HFFc6 (cell line): Measurements from ENCODE around the gene GOLGA7B. TPM values are rescaled to one million over a fixed set of nuclear protein-coding genes. Genes with fewer than 3 reads are reported as not detected.

Experiments
- DNase-seq: peaks from one replicate; pipeline ENCODE4 v3.0.0-alpha.2; 2018
- H3K27ac Mint-ChIP-seq: 2 replicates; pipeline ENCODE4 v1.8.0; 2020; ENCODE audit warnings: mild to moderate bottlenecking, mixed read lengths
- H3K27me3 Mint-ChIP-seq: 2 replicates; pipeline ENCODE4 v1.8.0; 2021; ENCODE audit warnings: mild to moderate bottlenecking, moderate library complexity, mixed read lengths; ENCODE audit not compliant: insufficient read depth
- H3K36me3 Mint-ChIP-seq: 2 replicates; pipeline ENCODE4 v1.8.0; 2021; ENCODE audit warnings: low read depth, mixed read lengths
- H3K4me1 Mint-ChIP-seq: 2 replicates; pipeline ENCODE4 v1.8.0; 2020; ENCODE audit warnings: low read depth, mixed read lengths
- H3K4me3 Mint-ChIP-seq: 2 replicates; pipeline ENCODE4 v1.8.0; 2020; ENCODE audit warnings: mild to moderate bottlenecking, moderate library complexity, mixed read lengths
- H3K9me3 Mint-ChIP-seq: 2 replicates; pipeline ENCODE4 v1.8.0; 2020; ENCODE audit warnings: mild to moderate bottlenecking, mixed read lengths
- CTCF ChIP-seq: fragments of 200-600 bp; sonication (generic); IDR thresholded peaks from 2 replicates; pipeline ENCODE4 v1.5.0; 2021; ENCODE audit warnings: antibody characterized with exemption, mild to moderate bottlenecking
- total RNA-seq, 6 experiments: library from RNA; stranded (reverse); fragmentation: NEBNext Ultra II Directional; extraction: Animal tissue kit (Norgen Biotek cat#: 25700); gene quantifications; 2 replicates in 1 of 6; 3 replicates in 5 of 6; pipeline ENCODE4 v1.2.3, GENCODE V29; 2021

The GOLGA7B gene
- total RNA-seq, 6 experiments from 2014 or later = not detected

GRCh38 chr10:97825020-97825760 is 24.5 kb upstream of the GOLGA7B start:
- no peaks in the 10 kb centered on the region for H3K36me3 Mint-ChIP-seq
- no peak overlapping the region for H3K27ac Mint-ChIP-seq
- H3K27me3 Mint-ChIP-seq = peaks cover 19% of the 10 kb centered on the region
- no peaks in the 10 kb centered on the region for H3K9me3 Mint-ChIP-seq
- TF ChIP-seq CTCF = no peak
- DNase-seq = no peak
- peaks cover 29% of the 10 kb centered on the region for H3K4me1 Mint-ChIP-seq
- no peak overlapping the region for H3K4me3 Mint-ChIP-seq

GRCh38 chr10:97826892-97827291 is 22.8 kb upstream of the GOLGA7B start:
- Mint-ChIP-seq H3K4me1 (peaks cover 29% of the 10 kb centered on the region), H3K36me3 (no peaks in the 10 kb centered on the region), H3K27ac (no peak overlapping the region), H3K4me3 (no peak overlapping the region), H3K27me3 (peaks cover 30% of the 10 kb centered on the region), H3K9me3 (no peaks in the 10 kb centered on the region)
- no peak for TF ChIP-seq CTCF
- no peak for DNase-seq

- Mint-ChIP-seq H3K4me3 (no peak overlapping the region), H3K4me1 (peaks cover 29% of the 10 kb centered on the region), H3K27ac (peak overlapping the region; percentile 32; the same call in 1 of the 2 replicates), H3K36me3 (no peaks in the 10 kb centered on the region), H3K9me3 (no peaks in the 10 kb centered on the region), H3K27me3 (peaks cover 38% of the 10 kb centered on the region)
- no peak for TF ChIP-seq CTCF
- DNase-seq = peak; percentile 50
Measured at GRCh38 chr10:97827702-97828291, 21.8 kb upstream of the GOLGA7B start.

- Mint-ChIP-seq H3K4me3 (no peak overlapping the region), H3K27me3 (peaks cover 40% of the 10 kb centered on the region), H3K9me3 (no peaks in the 10 kb centered on the region), H3K4me1 (peaks cover 26% of the 10 kb centered on the region), H3K36me3 (no peaks in the 10 kb centered on the region), H3K27ac (no peak overlapping the region)
- no peak for TF ChIP-seq CTCF
- no peak for DNase-seq
Measured at GRCh38 chr10:97828721-97829120, 20.9 kb upstream of the GOLGA7B start.

- H3K36me3 Mint-ChIP-seq = no peaks in the 10 kb centered on the region
- no peak overlapping the region for H3K4me3 Mint-ChIP-seq
- H3K27me3 Mint-ChIP-seq = peaks cover 41% of the 10 kb centered on the region
- H3K27ac Mint-ChIP-seq = no peak overlapping the region
- H3K9me3 Mint-ChIP-seq = no peaks in the 10 kb centered on the region
- peaks cover 23% of the 10 kb centered on the region for H3K4me1 Mint-ChIP-seq
- TF ChIP-seq CTCF = no peak
- DNase-seq = no peak
Measured at GRCh38 chr10:97830064-97830463, 19.6 kb upstream of the GOLGA7B start.
